ENCODE data around the gene NDNF.

The NDNF gene

DNA sequence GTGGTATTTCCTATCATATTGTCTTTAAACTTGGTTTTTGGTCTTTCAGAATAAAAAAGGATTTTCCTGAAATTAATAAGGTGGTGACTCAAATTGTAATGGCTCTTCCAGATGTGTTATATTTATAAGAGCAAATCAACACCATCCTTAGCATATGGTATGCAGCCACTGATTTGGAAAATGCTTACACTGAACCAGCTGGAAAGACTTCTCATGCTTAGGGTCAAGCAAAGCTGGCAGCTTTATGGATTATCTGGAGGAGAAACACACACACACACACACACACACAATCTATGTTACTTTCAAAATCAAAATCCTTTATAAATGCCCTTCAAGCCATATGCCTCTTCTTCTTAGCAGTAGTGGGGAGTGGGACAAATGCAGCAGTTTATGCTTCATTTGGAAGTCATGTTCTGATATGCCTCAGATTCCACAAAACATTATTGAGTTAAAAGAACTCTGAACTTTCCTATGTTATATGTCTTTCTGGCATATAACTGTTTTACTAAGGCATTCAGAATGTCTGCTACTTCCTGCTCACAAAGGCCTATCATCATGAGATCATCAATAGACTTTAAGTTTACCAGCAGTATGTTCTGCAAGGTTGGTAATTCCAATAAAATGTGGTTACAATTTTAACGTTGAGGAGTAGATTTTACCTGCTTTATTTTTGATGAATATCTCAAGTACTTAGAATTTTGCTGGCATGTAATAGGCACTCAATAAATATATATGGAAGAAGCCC is 76.9 kb downstream of the NDNF start:
- Histone ChIP-seq H3K9me3 (ENCODE audit: control insufficient read depth in 1 of 2, low read length in 2 of 2) (no peaks in the 10 kb centered on the region), H3K27ac (ENCODE audit: low read depth, low read length) (no peak overlapping the region), H3K27me3 (ENCODE audit: control insufficient read depth in 1 of 2, insufficient read depth in 2 of 2, low read length in 2 of 2) (no peaks in the 10 kb centered on the region), H3K36me3 (ENCODE audit: control insufficient read depth in 1 of 2, insufficient read depth in 2 of 2, low read length in 2 of 2) (no peaks in the 10 kb centered on the region), H3K4me1 (ENCODE audit: control insufficient read depth in 1 of 2, insufficient read depth in 2 of 2, low read length in 2 of 2) (no peaks in the 10 kb centered on the region), H3K4me3 (ENCODE audit: low read depth in 1 of 2, low read length in 2 of 2) (no peak overlapping the region), H3K9ac (ENCODE audit: low read depth in 1 of 2, low read length in 2 of 2) (no peak overlapping the region)

DNA sequence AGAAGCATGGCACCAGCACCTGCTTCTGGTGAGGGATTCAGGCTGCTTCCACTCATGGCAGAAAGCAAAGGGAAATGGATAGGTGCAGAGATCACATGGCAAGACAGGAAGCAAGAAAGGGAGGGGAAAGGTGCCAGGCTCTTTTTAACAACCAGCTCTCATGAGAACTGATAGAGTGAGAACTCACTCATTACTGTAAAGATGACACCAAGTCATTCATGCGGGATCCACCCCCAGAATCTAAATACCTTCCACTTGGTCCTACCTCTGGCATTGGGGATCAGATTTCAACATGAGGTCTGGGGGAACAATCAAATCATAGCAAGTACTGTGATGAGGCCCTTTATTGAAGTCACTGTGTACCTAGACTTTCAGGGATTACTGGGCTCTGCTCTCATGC is 77.8 kb downstream of the NDNF start:
- no peak overlapping the region for H3K27ac ChIP-seq (ENCODE audit: low read depth, low read length)
- H3K27me3 ChIP-seq (ENCODE audit: control insufficient read depth in 1 of 2, insufficient read depth in 2 of 2, low read length in 2 of 2) = no peaks in the 10 kb centered on the region
- H3K9ac ChIP-seq (ENCODE audit: low read depth in 1 of 2, low read length in 2 of 2) = no peak overlapping the region
- no peaks in the 10 kb centered on the region for H3K9me3 ChIP-seq (ENCODE audit: control insufficient read depth in 1 of 2, low read length in 2 of 2)
- H3K4me1 ChIP-seq (ENCODE audit: control insufficient read depth in 1 of 2, insufficient read depth in 2 of 2, low read length in 2 of 2) = no peaks in the 10 kb centered on the region
- no peak overlapping the region for H3K4me3 ChIP-seq (ENCODE audit: low read depth in 1 of 2, low read length in 2 of 2)
- no peaks in the 10 kb centered on the region for H3K36me3 ChIP-seq (ENCODE audit: control insufficient read depth in 1 of 2, insufficient read depth in 2 of 2, low read length in 2 of 2)

DNA sequence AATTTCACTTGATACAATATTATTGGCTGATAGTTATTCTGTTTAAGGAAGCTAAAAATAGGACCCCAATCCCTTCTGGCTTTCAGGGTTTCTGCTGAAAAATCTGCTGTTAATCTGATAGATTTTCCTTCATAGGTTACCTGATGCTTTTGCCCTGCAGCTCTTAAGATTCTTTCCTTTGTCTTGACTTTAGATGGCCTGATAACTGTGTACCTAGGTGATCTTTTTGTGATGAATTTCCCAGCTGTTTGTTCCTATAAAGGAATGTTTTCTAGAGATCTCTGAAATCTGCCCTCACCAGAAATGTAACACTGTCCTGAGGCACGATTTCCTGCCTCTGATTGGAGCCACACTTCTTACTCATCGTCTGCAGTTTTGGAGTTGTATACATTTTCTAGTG is 80.5 kb downstream of the NDNF start:
- Histone ChIP-seq H3K4me3 (ENCODE audit: low read depth in 1 of 2, low read length in 2 of 2) (no peak overlapping the region), H3K36me3 (ENCODE audit: control insufficient read depth in 1 of 2, insufficient read depth in 2 of 2, low read length in 2 of 2) (no peaks in the 10 kb centered on the region), H3K27me3 (ENCODE audit: control insufficient read depth in 1 of 2, insufficient read depth in 2 of 2, low read length in 2 of 2) (no peaks in the 10 kb centered on the region), H3K9me3 (ENCODE audit: control insufficient read depth in 1 of 2, low read length in 2 of 2) (no peaks in the 10 kb centered on the region), H3K9ac (ENCODE audit: low read depth in 1 of 2, low read length in 2 of 2) (no peak overlapping the region), H3K27ac (ENCODE audit: low read depth, low read length) (no peak overlapping the region), H3K4me1 (ENCODE audit: control insufficient read depth in 1 of 2, insufficient read depth in 2 of 2, low read length in 2 of 2) (no peaks in the 10 kb centered on the region)

DNA sequence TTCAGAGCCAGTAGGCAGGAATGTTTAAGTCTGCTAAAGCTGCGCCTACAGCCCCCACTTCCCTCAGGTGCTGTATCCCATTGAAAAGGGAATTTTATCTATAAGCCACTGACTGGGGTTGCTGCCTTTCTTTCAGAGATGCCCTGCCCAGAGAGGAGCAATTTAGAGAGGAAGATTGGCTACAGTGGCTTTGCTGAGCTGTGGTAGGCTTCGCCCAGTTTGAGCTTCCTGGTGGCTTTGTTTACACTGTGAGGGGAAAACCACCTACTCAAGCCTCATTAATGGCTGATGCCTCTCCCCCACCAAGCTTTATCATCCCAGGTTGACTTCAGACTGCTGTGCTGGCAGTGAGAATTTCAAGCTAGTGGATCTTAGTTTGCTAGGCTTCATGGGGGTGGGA is 82.1 kb downstream of the NDNF start:
- Histone ChIP-seq H3K9me3 (ENCODE audit: control insufficient read depth in 1 of 2, low read length in 2 of 2) (no peaks in the 10 kb centered on the region), H3K4me3 (ENCODE audit: low read depth in 1 of 2, low read length in 2 of 2) (no peak overlapping the region)

More for the DNA sequence above, 82.1 kb downstream of the NDNF start:
- no peak overlapping the region for H3K9ac ChIP-seq (ENCODE audit: low read depth in 1 of 2, low read length in 2 of 2)
- H3K27me3 ChIP-seq (ENCODE audit: control insufficient read depth in 1 of 2, insufficient read depth in 2 of 2, low read length in 2 of 2) = no peaks in the 10 kb centered on the region
- no peaks in the 10 kb centered on the region for H3K4me1 ChIP-seq (ENCODE audit: control insufficient read depth in 1 of 2, insufficient read depth in 2 of 2, low read length in 2 of 2)
- no peaks in the 10 kb centered on the region for H3K36me3 ChIP-seq (ENCODE audit: control insufficient read depth in 1 of 2, insufficient read depth in 2 of 2, low read length in 2 of 2)
- H3K27ac ChIP-seq (ENCODE audit: low read depth, low read length) = no peak overlapping the region
